ENCODE results near the gene TEAD1.

TEAD1 gene

GRCh38 chr11:12715941-12716340, 41.7 kb downstream of the TEAD1 start:
- DNase-seq, result no peak

- no peak for DNase-seq
Measured at GRCh38 chr11:12716816-12717215, 42.6 kb downstream of the TEAD1 start.

- no peak for DNase-seq
Measured at GRCh38 chr11:12717851-12718291, 43.6 kb downstream of the TEAD1 start.

- no peak for DNase-seq
Measured at GRCh38 chr11:12719221-12719620, 45.0 kb downstream of the TEAD1 start.

- no peak for DNase-seq
Measured at GRCh38 chr11:12721816-12722604, 47.8 kb downstream of the TEAD1 start.

- DNase-seq, result no peak
Measured at GRCh38 chr11:12723421-12724300, 49.4 kb downstream of the TEAD1 start.

GRCh38 chr11:12724301-12725054, 50.3 kb downstream of the TEAD1 start:
- DNase-seq, result no peak

- DNase-seq, result no peak
Measured at GRCh38 chr11:12725055-12725862, 51.0 kb downstream of the TEAD1 start.

GRCh38 chr11:12725863-12726682, 51.9 kb downstream of the TEAD1 start:
- DNase-seq, result no peak

- DNase-seq, result no peak
Measured at GRCh38 chr11:12727563-12728211, 53.5 kb downstream of the TEAD1 start.

- DNase-seq, result no peak
Measured at GRCh38 chr11:12728417-12728816, 54.2 kb downstream of the TEAD1 start.

GRCh38 chr11:12729941-12730340, 55.7 kb downstream of the TEAD1 start:
- DNase-seq, result no peak

- DNase-seq, result no peak
Measured at GRCh38 chr11:12731841-12732336, 57.7 kb downstream of the TEAD1 start.

GRCh38 chr11:12733091-12733490, 58.9 kb downstream of the TEAD1 start:
- no peak for DNase-seq

GRCh38 chr11:12734625-12735024, 60.4 kb downstream of the TEAD1 start:
- no peak for DNase-seq

- DNase-seq, result no peak
Measured at GRCh38 chr11:12735262-12735661, 61.0 kb downstream of the TEAD1 start.

GRCh38 chr11:12737024-12737423, 62.8 kb downstream of the TEAD1 start:
- DNase-seq, result no peak

- peak in 1 of 2 donors; percentile 19 for DNase-seq
Measured at GRCh38 chr11:12741671-12742216, 67.5 kb downstream of the TEAD1 start.

- no peak for DNase-seq
Measured at GRCh38 chr11:12743834-12744449, 69.7 kb downstream of the TEAD1 start.

All from hippocampal formation (tissue), 2 donors.